GM19372 (cell line): ENCODE results near the gene INPP5E.

Experiments
- ATAC-seq: cut with Tn5 transposase; IDR thresholded peaks from one replicate; pipeline ENCODE4 v1.9.1; 2021; ENCODE audit warnings: mild to moderate bottlenecking, low read depth, moderate library complexity; ENCODE audit not compliant: unreplicated experiment

Gene INPP5E

GRCh38 chr9:136451221-136451877, 11.7 kb upstream of the INPP5E start:
- ATAC-seq = no peak

GRCh38 chr9:136448655-136449054, 9.0 kb upstream of the INPP5E start:
- no peak for ATAC-seq

GRCh38 chr9:136447173-136447778, 7.6 kb upstream of the INPP5E start:
- ATAC-seq = no peak

- ATAC-seq = no peak
Observed at GRCh38 chr9:136445799-136446198, 6.2 kb upstream of the INPP5E start.

- no peak for ATAC-seq
Observed at GRCh38 chr9:136444102-136444501, 4.5 kb upstream of the INPP5E start.

GRCh38 chr9:136443687-136444086, 4.0 kb upstream of the INPP5E start:
- no peak for ATAC-seq

GRCh38 chr9:136443087-136443486, 3.4 kb upstream of the INPP5E start:
- ATAC-seq = no peak

- no peak for ATAC-seq
Observed at GRCh38 chr9:136442265-136442664, 2.6 kb upstream of the INPP5E start.

GRCh38 chr9:136441681-136442245, 2.1 kb upstream of the INPP5E start:
- no peak for ATAC-seq

- no peak for ATAC-seq
Observed at GRCh38 chr9:136441191-136441680, 1.6 kb upstream of the INPP5E start.

GRCh38 chr9:136438548-136439480, 831 bp downstream of the INPP5E start:
- peak; percentile 52 for ATAC-seq

GRCh38 chr9:136437839-136438547, 1.7 kb downstream of the INPP5E start:
- no peak for ATAC-seq

GRCh38 chr9:136437430-136437829, 2.2 kb downstream of the INPP5E start:
- ATAC-seq = no peak

- no peak for ATAC-seq
Observed at GRCh38 chr9:136436055-136436634, 3.5 kb downstream of the INPP5E start.

GRCh38 chr9:136434580-136435169, 5.0 kb downstream of the INPP5E start:
- ATAC-seq = no peak

GRCh38 chr9:136433849-136434579, 5.6 kb downstream of the INPP5E start:
- ATAC-seq = no peak

GRCh38 chr9:136433043-136433715, 6.5 kb downstream of the INPP5E start:
- ATAC-seq = no peak

- ATAC-seq = no peak
Observed at GRCh38 chr9:136432591-136432990, 7.1 kb downstream of the INPP5E start.
